Activated gamma-delta T cell (primary cell): Measurements from ENCODE around the gene FHDC1.
"Not testable (repeated sequence)": the region's sequence is repeated elsewhere in the genome, so short reads cannot be mapped to it uniquely, and the experiment has no call there.

Source experiments
- DNase-seq: peaks from one replicate; lab custom pipeline; 2025; lab: John Stamatoyannopoulos, UW
- total RNA-seq, 2 donors: gene quantifications; one replicate each; lab custom pipeline; 2026; lab: John Stamatoyannopoulos, UW

The FHDC1 gene, protein sequence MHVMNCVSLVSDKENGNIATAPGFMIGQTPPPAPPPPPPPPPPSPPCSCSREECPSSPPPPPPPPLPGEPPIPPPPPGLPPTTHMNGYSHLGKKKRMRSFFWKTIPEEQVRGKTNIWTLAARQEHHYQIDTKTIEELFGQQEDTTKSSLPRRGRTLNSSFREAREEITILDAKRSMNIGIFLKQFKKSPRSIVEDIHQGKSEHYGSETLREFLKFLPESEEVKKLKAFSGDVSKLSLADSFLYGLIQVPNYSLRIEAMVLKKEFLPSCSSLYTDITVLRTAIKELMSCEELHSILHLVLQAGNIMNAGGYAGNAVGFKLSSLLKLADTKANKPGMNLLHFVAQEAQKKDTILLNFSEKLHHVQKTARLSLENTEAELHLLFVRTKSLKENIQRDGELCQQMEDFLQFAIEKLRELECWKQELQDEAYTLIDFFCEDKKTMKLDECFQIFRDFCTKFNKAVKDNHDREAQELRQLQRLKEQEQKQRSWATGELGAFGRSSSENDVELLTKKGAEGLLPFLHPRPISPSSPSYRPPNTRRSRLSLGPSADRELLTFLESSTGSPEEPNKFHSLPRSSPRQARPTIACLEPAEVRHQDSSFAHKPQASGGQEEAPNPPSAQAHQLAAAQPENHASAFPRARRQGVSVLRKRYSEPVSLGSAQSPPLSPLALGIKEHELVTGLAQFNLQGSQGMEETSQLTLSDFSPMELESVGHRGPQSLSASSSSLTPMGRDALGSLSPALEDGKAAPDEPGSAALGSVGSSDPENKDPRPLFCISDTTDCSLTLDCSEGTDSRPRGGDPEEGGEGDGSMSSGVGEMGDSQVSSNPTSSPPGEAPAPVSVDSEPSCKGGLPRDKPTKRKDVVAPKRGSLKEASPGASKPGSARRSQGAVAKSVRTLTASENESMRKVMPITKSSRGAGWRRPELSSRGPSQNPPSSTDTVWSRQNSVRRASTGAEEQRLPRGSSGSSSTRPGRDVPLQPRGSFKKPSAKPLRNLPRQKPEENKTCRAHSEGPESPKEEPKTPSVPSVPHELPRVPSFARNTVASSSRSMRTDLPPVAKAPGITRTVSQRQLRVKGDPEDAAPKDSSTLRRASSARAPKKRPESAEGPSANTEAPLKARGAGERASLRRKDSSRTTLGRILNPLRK
- 0.87 to 1.1 reads per million in 2 donors for total RNA-seq

DNA sequence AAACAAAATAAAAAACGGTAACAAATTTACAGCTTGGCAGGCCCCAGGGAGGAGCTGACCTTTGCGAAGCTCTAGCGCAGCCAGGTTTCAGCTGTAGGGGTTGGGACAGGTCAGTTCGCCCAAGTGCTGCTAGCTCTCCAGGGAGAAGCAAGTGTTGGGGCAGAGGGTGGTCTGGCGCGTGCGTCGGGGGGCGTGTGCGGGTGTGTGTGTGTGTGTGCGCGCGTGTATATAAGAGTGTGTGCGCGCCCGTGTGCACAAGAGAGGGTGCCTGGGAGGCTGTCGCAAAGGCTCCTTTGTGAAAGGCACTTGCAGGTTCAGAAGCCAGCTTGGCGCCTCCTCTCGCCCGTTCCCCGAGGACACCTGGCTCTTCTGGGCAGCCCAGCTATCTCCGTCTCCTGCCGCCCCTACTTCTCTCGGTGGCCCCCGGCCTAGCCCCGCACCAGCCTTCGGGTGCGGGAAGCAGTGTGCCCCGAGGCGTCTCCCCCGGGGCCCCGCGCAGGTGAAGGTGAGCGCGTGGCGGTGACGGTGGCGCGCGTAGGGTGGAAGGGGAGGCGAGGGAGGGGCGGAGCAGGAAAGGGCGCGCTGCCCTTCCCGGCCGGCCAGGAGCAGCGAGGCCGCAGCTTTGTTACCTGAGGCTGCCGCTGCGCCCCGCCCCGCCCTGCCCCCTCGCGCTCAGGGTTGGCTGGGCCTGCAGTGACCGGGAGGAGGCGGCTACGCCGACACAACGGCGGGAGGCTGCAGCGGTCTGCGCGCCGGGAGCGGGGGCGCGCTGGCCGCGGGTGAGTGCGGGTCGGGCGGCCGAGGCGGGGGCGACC, at the start of gene FHDC1:
TSS of gene FHDC1 (plus strand) at position 693 of the 815 bp plus-strand sequence. CDS start 6,735 bp downstream, outside the sequence.
- no peak for DNase-seq

DNA sequence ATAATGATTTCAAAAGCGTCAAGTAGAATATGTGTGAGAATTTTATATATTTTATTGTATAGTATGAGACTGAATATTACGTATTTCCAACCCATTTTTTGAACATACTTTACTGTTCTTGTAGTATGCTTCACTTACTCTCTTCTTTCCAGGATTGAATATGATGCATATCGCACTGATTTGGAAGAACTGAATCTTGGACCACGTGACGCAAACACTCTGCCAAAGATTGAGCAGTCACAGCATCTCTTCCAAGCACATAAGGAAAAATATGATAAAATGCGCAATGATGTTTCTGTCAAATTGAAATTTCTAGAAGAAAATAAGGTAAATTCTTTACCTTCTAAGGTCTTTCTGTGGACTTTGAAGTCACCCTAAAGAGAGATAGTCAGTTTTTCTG, 48.1 kb upstream of the FHDC1 start:
- no peak for DNase-seq

- DNase-seq: no peak
Observed at GRCh38 chr4:152892974-152893373, 43.1 kb upstream of the FHDC1 start.

DNA sequence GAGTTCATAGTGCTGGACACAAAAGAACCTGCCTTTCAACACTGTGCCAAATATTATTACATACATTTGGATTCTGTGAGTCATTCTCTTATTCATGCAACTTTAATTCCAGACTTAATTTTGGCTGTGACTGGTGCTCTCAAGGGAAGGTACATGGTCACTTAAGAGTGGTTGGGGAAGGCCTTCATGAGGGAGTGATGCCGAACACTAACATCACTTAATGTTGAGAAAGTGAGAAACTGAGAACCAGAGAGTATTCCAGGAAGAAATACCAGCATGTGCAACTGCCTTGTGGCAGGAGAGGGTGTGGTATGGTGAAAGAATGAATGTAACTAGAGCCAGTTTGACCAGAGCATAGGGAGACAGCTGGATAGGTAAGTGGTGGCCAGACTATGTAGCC, 41.5 kb upstream of the FHDC1 start:
- DNase-seq: no peak

- no peak for DNase-seq
Observed at GRCh38 chr4:152896811-152897210, 39.3 kb upstream of the FHDC1 start.

GRCh38 chr4:152898133-152898532, 38.0 kb upstream of the FHDC1 start:
- DNase-seq: not testable (repeated sequence)

DNA sequence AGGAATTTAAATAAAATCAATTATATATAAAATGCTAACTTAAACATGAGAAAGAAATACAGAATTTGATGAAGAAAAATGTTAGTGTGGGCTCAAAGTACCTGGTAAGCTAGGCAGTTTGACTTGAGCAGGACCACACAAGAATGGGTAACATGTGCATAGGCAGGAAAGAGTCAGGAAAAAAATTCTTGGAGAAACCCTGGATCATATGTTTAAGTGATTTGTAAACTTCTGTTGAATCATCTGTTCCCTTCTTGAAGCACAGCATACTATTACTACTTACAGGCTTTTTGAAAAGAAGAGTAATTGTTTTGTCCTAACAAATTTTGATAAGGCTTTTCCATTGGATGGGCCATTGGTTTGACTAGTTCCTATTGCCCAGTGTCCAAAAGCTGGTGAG, 37.5 kb upstream of the FHDC1 start:
- no peak for DNase-seq

GRCh38 chr4:152900395-152900794, 35.7 kb upstream of the FHDC1 start:
- no peak for DNase-seq

DNA sequence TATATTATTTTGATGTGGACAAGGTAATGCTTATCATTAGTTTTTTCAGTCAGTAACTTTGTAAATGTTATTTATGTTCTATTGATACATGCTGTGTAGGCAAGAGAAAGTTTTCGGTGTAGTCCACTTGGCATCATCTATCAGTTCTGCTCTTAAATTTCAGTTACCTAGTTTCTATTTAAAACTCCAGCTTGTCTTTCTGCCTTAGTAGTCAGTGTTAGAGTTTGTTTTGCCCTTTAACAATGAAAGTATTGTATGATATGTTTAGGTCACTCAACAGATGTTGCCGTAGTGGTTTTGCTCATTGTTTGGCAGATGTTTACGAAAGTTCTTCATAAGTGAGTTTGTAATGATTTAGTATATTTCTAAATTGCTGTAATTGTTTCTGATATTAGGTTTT, 34.9 kb upstream of the FHDC1 start:
- no peak for DNase-seq

- DNase-seq: no peak
Observed at GRCh38 chr4:152903658-152904057, 32.5 kb upstream of the FHDC1 start.

GRCh38 chr4:152909901-152910300, 26.2 kb upstream of the FHDC1 start:
- no peak for DNase-seq

DNA sequence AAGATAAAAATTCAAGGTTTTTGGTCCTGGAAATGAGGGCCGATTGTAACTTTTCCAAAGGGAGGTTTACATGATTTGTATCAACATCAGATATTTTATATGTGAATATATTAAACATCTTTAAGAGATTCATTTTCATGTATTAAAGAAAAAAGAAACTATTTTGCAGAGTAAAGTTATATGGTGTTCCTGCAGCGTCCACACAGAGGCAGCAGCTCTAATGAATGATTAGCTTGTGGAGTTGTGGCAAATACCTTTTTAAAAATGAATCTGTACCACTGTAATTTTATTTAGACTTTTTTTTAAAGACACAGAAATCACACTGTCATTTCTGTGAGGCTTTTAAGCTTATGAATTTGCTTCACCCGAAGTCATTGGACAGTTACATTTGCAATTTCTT, 25.6 kb upstream of the FHDC1 start:
- no peak for DNase-seq

GRCh38 chr4:152917543-152918395, 18.4 kb upstream of the FHDC1 start:
- DNase-seq: no peak

DNA sequence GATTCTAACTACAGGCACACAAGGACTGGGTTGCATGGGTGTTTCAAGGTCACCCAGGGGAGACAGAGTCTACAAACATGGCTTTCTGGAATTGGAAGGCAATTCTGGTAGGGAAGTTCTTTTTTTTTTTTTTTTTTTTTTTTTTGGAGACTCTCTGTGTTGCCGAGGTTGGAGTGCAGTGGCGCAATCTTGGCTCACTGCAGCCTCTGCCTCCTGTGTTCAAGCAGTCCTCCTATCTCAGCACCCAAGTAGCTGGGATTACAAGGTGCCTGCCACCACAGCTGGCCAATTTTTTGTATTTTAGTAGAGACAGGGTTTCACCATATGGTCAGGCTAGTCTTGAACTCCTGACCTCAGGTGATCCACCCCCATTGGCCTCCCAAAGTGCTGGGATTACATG, 16.3 kb upstream of the FHDC1 start:
- DNase-seq: no peak

DNA sequence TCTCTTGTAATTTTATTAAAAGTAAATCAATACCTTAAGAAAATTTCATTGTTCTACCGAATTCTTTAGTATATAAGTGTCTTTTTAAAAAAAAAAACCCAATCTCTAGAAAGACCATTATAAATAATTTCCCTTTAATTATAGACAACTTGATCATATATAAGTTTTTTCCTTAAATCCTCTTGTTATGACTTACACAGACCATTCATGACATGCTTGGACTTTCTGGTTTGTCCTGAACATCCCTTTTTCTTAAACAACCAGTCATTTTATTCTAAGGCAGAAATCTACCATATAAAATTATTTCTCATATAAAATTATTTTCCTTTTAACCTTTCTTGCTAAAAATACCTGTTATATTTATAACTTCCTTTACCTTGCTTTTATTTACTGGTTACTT, 15.4 kb upstream of the FHDC1 start:
- no peak for DNase-seq

DNA sequence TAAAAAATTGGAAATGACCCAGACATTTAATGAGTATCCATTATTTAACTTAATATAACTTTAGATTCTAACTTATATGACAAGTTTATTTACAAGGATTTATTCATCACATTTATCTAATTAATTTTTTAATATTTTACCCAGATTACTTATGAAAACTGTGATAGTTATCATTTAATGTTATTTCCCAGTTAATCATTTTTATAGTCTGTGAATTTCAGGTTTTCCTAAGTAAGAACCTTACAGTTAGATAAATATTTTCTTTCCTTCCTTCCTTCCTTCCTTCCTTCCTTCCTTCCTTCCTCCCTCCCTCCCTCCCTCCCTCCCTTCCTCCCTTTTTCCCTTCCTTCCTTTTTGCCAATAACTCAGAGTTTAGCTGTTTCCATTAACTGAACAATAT, 14.8 kb upstream of the FHDC1 start:
- DNase-seq: no peak

GRCh38 chr4:152925851-152926250, 10.3 kb upstream of the FHDC1 start:
- DNase-seq: no peak

DNA sequence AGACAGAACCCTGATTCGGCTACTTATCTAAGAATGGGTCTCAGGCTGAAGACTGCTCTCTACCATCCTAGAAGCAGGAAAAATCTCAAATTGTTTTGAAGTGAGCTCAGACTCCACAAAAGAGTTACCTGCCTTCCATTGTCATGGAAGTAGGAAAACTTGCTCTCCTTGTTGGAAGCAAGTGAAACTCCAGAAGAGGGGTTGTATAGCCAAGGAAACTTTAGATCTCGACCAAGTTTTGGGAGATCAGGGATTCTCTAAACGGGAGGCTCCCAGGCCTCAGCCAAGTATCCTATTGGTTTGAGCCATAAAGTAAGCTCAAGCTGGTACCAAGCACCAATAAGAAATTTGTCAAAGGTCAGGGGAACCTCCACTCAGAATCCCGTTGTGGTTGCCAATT, 9.2 kb upstream of the FHDC1 start:
- no peak for DNase-seq

GRCh38 chr4:152927737-152928136, 8.4 kb upstream of the FHDC1 start:
- DNase-seq: no peak

- no peak for DNase-seq
Observed at GRCh38 chr4:152928286-152928685, 7.8 kb upstream of the FHDC1 start.

- DNase-seq: no peak
Observed at GRCh38 chr4:152929888-152930287, 6.2 kb upstream of the FHDC1 start.
